OCI-LY3 (cell line): ENCODE measurements around the gene LYAR.

Experiments
- CTCF ChIP-seq: fragments of 200-600, 300-600 bp; sonication (generic); IDR thresholded peaks from 2 replicates; pipeline ENCODE4 v1.5.1; 2014; ENCODE audit warnings: antibody characterized with exemption, low read length, low read depth
- EZH2phosphoT487 ChIP-seq: fragments of 200-600 bp; shearing (Covaris generic); IDR thresholded peaks from 2 replicates; pipeline ENCODE4 v1.6.1; 2018; ENCODE audit warnings: antibody characterized with exemption, mixed run types, low read depth

GRCh38 chr4:4281787-4282186 is 8.2 kb downstream of the LYAR start:
- TF ChIP-seq CTCF = no peak
- TF ChIP-seq EZH2phosphoT487 = no peak
